HG02981 (cell line): ENCODE measurements around the gene CYTH4.
"Not testable (repeated sequence)": the region's sequence is repeated elsewhere in the genome, so short reads cannot be mapped to it uniquely, and the experiment has no call there.

Experiments used
- ATAC-seq: cut with Tn5 transposase; IDR thresholded peaks from one replicate; pipeline ENCODE4 v1.9.1; 2021; ENCODE audit warnings: mild to moderate bottlenecking, moderate library complexity; ENCODE audit not compliant: unreplicated experiment

CYTH4 gene

GRCh38 chr22:37248251-37248650 is 34.1 kb upstream of the CYTH4 start:
- ATAC-seq = no peak

GRCh38 chr22:37249986-37250385 is 32.3 kb upstream of the CYTH4 start:
- ATAC-seq = no peak

- not testable (repeated sequence) for ATAC-seq
Observed at GRCh38 chr22:37251836-37252235, 30.5 kb upstream of the CYTH4 start.

- ATAC-seq = no peak
Observed at GRCh38 chr22:37253126-37253660, 29.1 kb upstream of the CYTH4 start.

GRCh38 chr22:37254209-37254866 is 28.0 kb upstream of the CYTH4 start:
- ATAC-seq = no peak

- ATAC-seq = no peak
Observed at GRCh38 chr22:37254867-37255233, 27.5 kb upstream of the CYTH4 start.

GRCh38 chr22:37255558-37256006 is 26.7 kb upstream of the CYTH4 start:
- ATAC-seq = no peak

- no peak for ATAC-seq
Observed at GRCh38 chr22:37256075-37256726, 26.1 kb upstream of the CYTH4 start.

GRCh38 chr22:37258005-37258752 is 24.1 kb upstream of the CYTH4 start:
- no peak for ATAC-seq

GRCh38 chr22:37258753-37259401 is 23.4 kb upstream of the CYTH4 start:
- no peak for ATAC-seq

GRCh38 chr22:37259540-37260029 is 22.7 kb upstream of the CYTH4 start:
- ATAC-seq = no peak

GRCh38 chr22:37260155-37260795 is 22.0 kb upstream of the CYTH4 start:
- no peak for ATAC-seq

- no peak for ATAC-seq
Observed at GRCh38 chr22:37260901-37261336, 21.4 kb upstream of the CYTH4 start.

GRCh38 chr22:37262346-37262745 is 20.0 kb upstream of the CYTH4 start:
- no peak for ATAC-seq

- ATAC-seq = no peak
Observed at GRCh38 chr22:37263966-37264887, 18.1 kb upstream of the CYTH4 start.

- no peak for ATAC-seq
Observed at GRCh38 chr22:37266581-37267134, 15.7 kb upstream of the CYTH4 start.

- ATAC-seq = peak; percentile 75
Observed at GRCh38 chr22:37267135-37267587, 15.1 kb upstream of the CYTH4 start.

GRCh38 chr22:37267661-37268413 is 14.5 kb upstream of the CYTH4 start:
- no peak for ATAC-seq
